Endodermal cell (in vitro differentiated cells): Measurements from ENCODE around the gene SOX10. TPM values are rescaled to one million over a fixed set of nuclear protein-coding genes. Genes with fewer than 3 reads are reported as not detected.

ENCODE experiments used
- DNase-seq: peaks from one replicate; pipeline ENCODE4 v3.0.0-alpha.2; 2017
- H3K27ac ChIP-seq: 2 replicates; pipeline ENCODE4 v1.5.1; 2013; ENCODE audit warnings: mild to moderate bottlenecking, low read depth, low read length, moderate library complexity
- H3K27me3 ChIP-seq: 2 replicates; pipeline ENCODE4 v1.6.1; 2013; ENCODE audit warnings: mild to moderate bottlenecking, low read length, moderate library complexity; ENCODE audit not compliant: insufficient read depth, control insufficient read depth, poor library complexity, severe bottlenecking
- H3K36me3 ChIP-seq: 2 replicates; pipeline ENCODE4 v1.7.0; 2013; ENCODE audit warnings: mild to moderate bottlenecking, low read length, moderate library complexity; ENCODE audit not compliant: control insufficient read depth, insufficient read depth
- H3K4me1 ChIP-seq: one replicate; pipeline ENCODE4 v1.7.0; 2013; ENCODE audit warnings: low read length; ENCODE audit not compliant: control insufficient read depth, insufficient read depth
- H3K4me3 ChIP-seq: 2 replicates; pipeline ENCODE4 v1.5.1; 2013; ENCODE audit warnings: mild to moderate bottlenecking, low read length, moderate library complexity
- H3K9ac ChIP-seq: 2 replicates; pipeline ENCODE4 v1.6.1; 2013; ENCODE audit warnings: mild to moderate bottlenecking, low read length, moderate library complexity; ENCODE audit not compliant: poor library complexity, severe bottlenecking; ENCODE audit errors: extremely low read depth
- H3K9me3 ChIP-seq: 2 replicates; pipeline ENCODE4 v1.6.1; 2013; ENCODE audit warnings: mild to moderate bottlenecking, low read length, moderate library complexity; ENCODE audit not compliant: control insufficient read depth
- H3K27ac Mint-ChIP-seq: 2 replicates; pipeline ENCODE4 v1.8.0; 2020; ENCODE audit warnings: mixed read lengths
- H3K27me3 Mint-ChIP-seq: 2 replicates; pipeline ENCODE4 v1.8.0; 2021; ENCODE audit warnings: mild to moderate bottlenecking, mixed read lengths; ENCODE audit not compliant: insufficient read depth
- H3K36me3 Mint-ChIP-seq: 2 replicates; pipeline ENCODE4 v1.8.0; 2020; ENCODE audit warnings: low read depth, mixed read lengths
- H3K4me1 Mint-ChIP-seq: 2 replicates; pipeline ENCODE4 v1.8.0; 2020; ENCODE audit warnings: mixed read lengths
- H3K4me3 Mint-ChIP-seq: 2 replicates; pipeline ENCODE4 v1.8.0; 2020; ENCODE audit warnings: mild to moderate bottlenecking, moderate library complexity, mixed read lengths
- H3K9me3 Mint-ChIP-seq: 2 replicates; pipeline ENCODE4 v1.8.0; 2020; ENCODE audit warnings: mild to moderate bottlenecking, mixed read lengths
- WGBS, 2 experiments: methylation state at CpG; one replicate each; pipeline versions ENCODE4 v1.1.5 to v1.1.7; 2013; ENCODE audit warnings: missing lambda C conversion rate in 2 of 2, mixed read lengths in 1 of 2; ENCODE audit not compliant: insufficient coverage in 1 of 2, insufficient read length in 1 of 2; 5-methylcytosine and 5-hydroxymethylcytosine counted together
- total RNA-seq, 2 donors: library from RNA; stranded (reverse); fragmentation: NEBNext Ultra II Directional in 1 of 2; extraction: Animal tissue kit (Norgen Biotek cat#: 25700) in 1 of 2; gene quantifications; 2 replicates in 1 of 2; 3 replicates in 1 of 2; pipeline ENCODE4 v1.2.1, GENCODE V29; 2021
- TF ChIP-seq, protein P1 (sequence below): fragments of 200-600 bp; sonication (generic); conservative IDR thresholded peaks from 2 replicates; pipeline ENCODE4 v1.5.0; 2021; ENCODE audit warnings: antibody characterized with exemption, mild to moderate bottlenecking

Gene SOX10
- total RNA-seq, 2 donors from 2014 or later: 11.2 to 13.4 TPM

DNA sequence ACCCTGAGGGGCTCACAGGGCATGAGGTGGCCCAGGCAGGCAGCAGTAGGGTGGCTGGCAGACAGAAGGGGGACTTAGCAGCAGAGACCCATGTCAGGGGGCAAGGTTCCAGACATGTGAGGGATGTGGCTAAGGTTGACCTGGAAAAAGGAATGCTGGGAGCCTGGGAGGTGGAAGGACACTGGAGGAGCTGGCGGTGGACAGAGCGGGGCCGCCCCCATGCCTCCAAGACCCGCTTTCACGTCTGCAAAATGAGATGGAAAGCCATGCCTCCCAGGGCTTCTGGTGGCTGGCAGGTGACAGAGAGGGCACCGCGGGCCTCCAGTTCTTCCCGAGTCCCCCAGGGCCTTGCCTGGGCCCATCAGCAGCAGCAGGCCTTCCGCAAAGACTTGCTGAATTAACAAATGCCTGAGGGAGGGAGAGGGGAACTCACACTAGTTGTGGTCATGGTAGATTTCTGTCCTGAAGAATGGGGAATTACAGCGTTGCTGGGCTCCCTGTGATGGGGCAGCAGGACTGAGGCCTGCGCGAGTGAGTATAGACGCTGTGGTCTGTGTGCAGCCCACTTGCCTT, 23.1 kb upstream of the SOX10 start:
- Histone ChIP-seq H3K9me3 (no peaks in the 10 kb centered on the region), H3K4me1 (no peaks in the 10 kb centered on the region), H3K36me3 (no peaks in the 10 kb centered on the region), H3K4me3 (no peak overlapping the region), H3K27ac (peak overlapping the region; percentile 61), H3K9ac (no peak overlapping the region), H3K27me3 (no peaks in the 10 kb centered on the region)
- Mint-ChIP-seq H3K9me3 (no peaks in the 10 kb centered on the region), H3K27ac (no peak overlapping the region), H3K27me3 (peaks cover 1% of the 10 kb centered on the region), H3K4me3 (no peak overlapping the region), H3K36me3 (no peaks in the 10 kb centered on the region), H3K4me1 (no peaks in the 10 kb centered on the region)
- no peak for DNase-seq
- TF ChIP-seq, protein P1, sequence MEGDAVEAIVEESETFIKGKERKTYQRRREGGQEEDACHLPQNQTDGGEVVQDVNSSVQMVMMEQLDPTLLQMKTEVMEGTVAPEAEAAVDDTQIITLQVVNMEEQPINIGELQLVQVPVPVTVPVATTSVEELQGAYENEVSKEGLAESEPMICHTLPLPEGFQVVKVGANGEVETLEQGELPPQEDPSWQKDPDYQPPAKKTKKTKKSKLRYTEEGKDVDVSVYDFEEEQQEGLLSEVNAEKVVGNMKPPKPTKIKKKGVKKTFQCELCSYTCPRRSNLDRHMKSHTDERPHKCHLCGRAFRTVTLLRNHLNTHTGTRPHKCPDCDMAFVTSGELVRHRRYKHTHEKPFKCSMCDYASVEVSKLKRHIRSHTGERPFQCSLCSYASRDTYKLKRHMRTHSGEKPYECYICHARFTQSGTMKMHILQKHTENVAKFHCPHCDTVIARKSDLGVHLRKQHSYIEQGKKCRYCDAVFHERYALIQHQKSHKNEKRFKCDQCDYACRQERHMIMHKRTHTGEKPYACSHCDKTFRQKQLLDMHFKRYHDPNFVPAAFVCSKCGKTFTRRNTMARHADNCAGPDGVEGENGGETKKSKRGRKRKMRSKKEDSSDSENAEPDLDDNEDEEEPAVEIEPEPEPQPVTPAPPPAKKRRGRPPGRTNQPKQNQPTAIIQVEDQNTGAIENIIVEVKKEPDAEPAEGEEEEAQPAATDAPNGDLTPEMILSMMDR: no peak
- WGBS, 2 experiments: 92% methylated on average over 5 to 13 of the region's 13 CpGs

DNA sequence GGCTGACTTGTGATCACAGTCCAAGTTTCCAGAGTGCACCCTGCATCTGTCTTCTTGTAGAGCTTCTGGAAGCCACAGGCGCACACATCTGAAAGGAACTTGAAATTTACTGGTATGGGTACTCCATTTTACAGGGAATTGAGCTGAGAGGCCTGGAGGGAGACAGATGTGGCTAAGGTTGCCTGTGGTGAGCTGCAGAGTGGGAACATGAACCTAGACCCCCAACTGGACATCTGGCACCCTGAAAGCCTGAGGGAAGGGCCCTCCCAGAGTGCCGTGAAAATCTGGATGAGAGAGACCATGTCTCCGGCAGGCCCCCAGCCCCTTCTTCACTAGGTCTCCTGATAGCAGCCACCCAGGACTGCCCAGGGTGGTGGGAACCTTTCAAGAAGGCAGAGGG, 22.6 kb upstream of the SOX10 start:
- Mint-ChIP-seq H3K27me3 (no peaks in the 10 kb centered on the region), H3K9me3 (no peaks in the 10 kb centered on the region), H3K27ac (no peak overlapping the region), H3K36me3 (no peaks in the 10 kb centered on the region), H3K4me3 (no peak overlapping the region), H3K4me1 (no peaks in the 10 kb centered on the region)
- no peaks in the 10 kb centered on the region for H3K27me3 ChIP-seq
- DNase-seq: no peak
- WGBS, 2 experiments: 95 to 100% methylated on average over 1 to 3 of the region's 3 CpGs
- no peak overlapping the region for H3K9ac ChIP-seq
- H3K27ac ChIP-seq: no peak overlapping the region
- no peaks in the 10 kb centered on the region for H3K36me3 ChIP-seq
- TF ChIP-seq, protein P1: no peak
- no peak overlapping the region for H3K4me3 ChIP-seq
- H3K4me1 ChIP-seq: no peaks in the 10 kb centered on the region
- no peaks in the 10 kb centered on the region for H3K9me3 ChIP-seq

GRCh38 chr22:38005943-38006342, 21.6 kb upstream of the SOX10 start:
- Histone ChIP-seq H3K4me1 (no peaks in the 10 kb centered on the region), H3K36me3 (no peaks in the 10 kb centered on the region), H3K9me3 (no peaks in the 10 kb centered on the region), H3K27me3 (no peaks in the 10 kb centered on the region), H3K27ac (no peak overlapping the region), H3K4me3 (no peak overlapping the region), H3K9ac (no peak overlapping the region)
- DNase-seq: no peak
- Mint-ChIP-seq H3K36me3 (no peaks in the 10 kb centered on the region), H3K27ac (no peak overlapping the region), H3K4me1 (no peaks in the 10 kb centered on the region), H3K27me3 (no peaks in the 10 kb centered on the region), H3K4me3 (no peak overlapping the region), H3K9me3 (no peaks in the 10 kb centered on the region)
- TF ChIP-seq, protein P1: no peak
- 91 to 95% methylated on average over 6 of the region's 6 CpGs for WGBS, 2 experiments
